HCT116 (cell line): ENCODE results near the gene VDAC2.

Source experiments
- CEBPB ChIP-seq: IDR thresholded peaks from 2 replicates; pipeline ENCODE4 v1.6.1; 2012; ENCODE audit warnings: low read depth
- ELF1 ChIP-seq: IDR thresholded peaks from 2 replicates; pipeline ENCODE4 v1.6.1; 2012; ENCODE audit warnings: low read depth, borderline replicate concordance
- EZH2phosphoT487 ChIP-seq: fragments of 200-600 bp; IDR thresholded peaks from 2 replicates; pipeline ENCODE4 v1.6.1; 2018; ENCODE audit warnings: antibody characterized with exemption, borderline replicate concordance
- POLR2A ChIP-seq: IDR thresholded peaks from 2 replicates; pipeline ENCODE4 v1.7.0; 2011; ENCODE audit warnings: borderline replicate concordance; ENCODE audit not compliant: insufficient read depth, insufficient read length; ENCODE audit errors: extremely low read depth
- RAD21 ChIP-seq: IDR thresholded peaks from 2 replicates; pipeline ENCODE4 v1.6.1; 2012; ENCODE audit warnings: low read depth, mild to moderate bottlenecking
- SP1 ChIP-seq: IDR thresholded peaks from 2 replicates; pipeline ENCODE4 v1.6.1; 2012; ENCODE audit warnings: low read depth
- YY1 ChIP-seq: IDR thresholded peaks from 2 replicates; pipeline ENCODE4 v1.6.1; 2011; ENCODE audit warnings: low read length, low read depth, moderate library complexity, mild to moderate bottlenecking; ENCODE audit not compliant: insufficient replicate concordance; ENCODE audit errors: extremely low read depth
- ZNF274 ChIP-seq: fragments of 200-500 bp; sonication (Bioruptor generic); IDR thresholded peaks from 2 replicates; pipeline ENCODE4 v1.6.1; 2014; ENCODE audit warnings: mild to moderate bottlenecking, low read depth, low read length, inconsistent platforms
- TF ChIP-seq, protein P1 (sequence below), 3 experiments: fragments of 200-600 bp in 1 of 3; sonication (generic) in 1 of 3; IDR thresholded peaks in 2 of 3; conservative IDR thresholded peaks in 1 of 3; 2 replicates each; pipeline ENCODE4 v1.5.1; 2012 to 2017; ENCODE audit warnings: low read depth in 2 of 3, low read length in 2 of 3, antibody characterized with exemption in 1 of 3, borderline replicate concordance in 1 of 3, control low read depth in 1 of 3, mild to moderate bottlenecking in 1 of 3, mixed read lengths in 1 of 3, mixed run types in 1 of 3, moderate library complexity in 1 of 3; ENCODE audit not compliant: insufficient read depth in 1 of 3
- TF ChIP-seq, protein P2 (sequence below): IDR thresholded peaks from 2 replicates; pipeline ENCODE4 v1.6.1; 2012; ENCODE audit warnings: low read depth
- TF ChIP-seq, protein P3 (sequence below): IDR thresholded peaks from 2 replicates; pipeline ENCODE4 v1.6.1; 2012

DNA sequence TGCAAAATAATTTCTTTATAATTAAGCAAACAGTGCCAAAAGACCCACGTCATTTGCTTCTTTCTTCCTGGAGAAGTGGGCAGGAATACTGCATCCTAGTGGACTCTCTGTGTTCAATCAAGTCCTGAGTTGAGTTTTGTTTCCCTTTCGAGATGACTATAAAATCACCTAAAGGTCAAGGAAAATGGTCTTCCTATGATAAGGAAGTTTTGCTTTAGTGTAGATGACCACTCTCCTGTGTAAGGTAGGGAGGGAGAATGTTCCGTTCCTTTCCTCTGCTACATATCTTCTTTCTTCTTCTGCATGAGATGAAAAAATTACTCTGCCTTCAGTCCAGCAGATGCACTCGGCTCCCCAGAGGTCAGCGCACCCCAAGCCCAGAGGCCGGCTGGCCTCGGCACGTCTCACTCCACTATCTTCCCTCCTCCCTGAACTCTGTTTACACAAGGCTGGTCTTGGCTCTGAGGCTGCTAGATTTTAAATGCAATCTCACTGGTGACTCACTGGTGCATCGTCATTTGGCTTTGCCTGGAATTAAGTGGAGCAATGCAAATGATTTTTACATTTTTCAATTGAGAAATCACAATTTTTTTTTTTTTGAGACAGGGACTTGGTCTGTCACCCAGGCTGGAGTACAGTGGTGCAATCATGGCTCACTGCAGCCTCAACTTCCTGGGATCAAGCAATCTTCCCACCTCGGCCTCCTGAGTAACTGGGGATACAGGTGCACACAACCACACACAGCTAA lies 18.6 kb upstream of the VDAC2 start:
- TF ChIP-seq, protein P1, sequence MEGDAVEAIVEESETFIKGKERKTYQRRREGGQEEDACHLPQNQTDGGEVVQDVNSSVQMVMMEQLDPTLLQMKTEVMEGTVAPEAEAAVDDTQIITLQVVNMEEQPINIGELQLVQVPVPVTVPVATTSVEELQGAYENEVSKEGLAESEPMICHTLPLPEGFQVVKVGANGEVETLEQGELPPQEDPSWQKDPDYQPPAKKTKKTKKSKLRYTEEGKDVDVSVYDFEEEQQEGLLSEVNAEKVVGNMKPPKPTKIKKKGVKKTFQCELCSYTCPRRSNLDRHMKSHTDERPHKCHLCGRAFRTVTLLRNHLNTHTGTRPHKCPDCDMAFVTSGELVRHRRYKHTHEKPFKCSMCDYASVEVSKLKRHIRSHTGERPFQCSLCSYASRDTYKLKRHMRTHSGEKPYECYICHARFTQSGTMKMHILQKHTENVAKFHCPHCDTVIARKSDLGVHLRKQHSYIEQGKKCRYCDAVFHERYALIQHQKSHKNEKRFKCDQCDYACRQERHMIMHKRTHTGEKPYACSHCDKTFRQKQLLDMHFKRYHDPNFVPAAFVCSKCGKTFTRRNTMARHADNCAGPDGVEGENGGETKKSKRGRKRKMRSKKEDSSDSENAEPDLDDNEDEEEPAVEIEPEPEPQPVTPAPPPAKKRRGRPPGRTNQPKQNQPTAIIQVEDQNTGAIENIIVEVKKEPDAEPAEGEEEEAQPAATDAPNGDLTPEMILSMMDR (IDR thresholded peaks at IDR 0.05 in 2 of 3, conservative IDR thresholded peaks at IDR 0.05 in 1 of 3; ENCODE audit: borderline replicate concordance in 1 of 3, insufficient read depth in 1 of 3, low read depth in 2 of 3, low read length in 2 of 3), result no peak
- TF ChIP-seq EZH2phosphoT487 (no peak), POLR2A (no peak), ZNF274 (no peak), CEBPB (no peak), RAD21 (no peak), SP1 (no peak), ELF1 (no peak), YY1 (no peak)
- TF ChIP-seq, protein P2, sequence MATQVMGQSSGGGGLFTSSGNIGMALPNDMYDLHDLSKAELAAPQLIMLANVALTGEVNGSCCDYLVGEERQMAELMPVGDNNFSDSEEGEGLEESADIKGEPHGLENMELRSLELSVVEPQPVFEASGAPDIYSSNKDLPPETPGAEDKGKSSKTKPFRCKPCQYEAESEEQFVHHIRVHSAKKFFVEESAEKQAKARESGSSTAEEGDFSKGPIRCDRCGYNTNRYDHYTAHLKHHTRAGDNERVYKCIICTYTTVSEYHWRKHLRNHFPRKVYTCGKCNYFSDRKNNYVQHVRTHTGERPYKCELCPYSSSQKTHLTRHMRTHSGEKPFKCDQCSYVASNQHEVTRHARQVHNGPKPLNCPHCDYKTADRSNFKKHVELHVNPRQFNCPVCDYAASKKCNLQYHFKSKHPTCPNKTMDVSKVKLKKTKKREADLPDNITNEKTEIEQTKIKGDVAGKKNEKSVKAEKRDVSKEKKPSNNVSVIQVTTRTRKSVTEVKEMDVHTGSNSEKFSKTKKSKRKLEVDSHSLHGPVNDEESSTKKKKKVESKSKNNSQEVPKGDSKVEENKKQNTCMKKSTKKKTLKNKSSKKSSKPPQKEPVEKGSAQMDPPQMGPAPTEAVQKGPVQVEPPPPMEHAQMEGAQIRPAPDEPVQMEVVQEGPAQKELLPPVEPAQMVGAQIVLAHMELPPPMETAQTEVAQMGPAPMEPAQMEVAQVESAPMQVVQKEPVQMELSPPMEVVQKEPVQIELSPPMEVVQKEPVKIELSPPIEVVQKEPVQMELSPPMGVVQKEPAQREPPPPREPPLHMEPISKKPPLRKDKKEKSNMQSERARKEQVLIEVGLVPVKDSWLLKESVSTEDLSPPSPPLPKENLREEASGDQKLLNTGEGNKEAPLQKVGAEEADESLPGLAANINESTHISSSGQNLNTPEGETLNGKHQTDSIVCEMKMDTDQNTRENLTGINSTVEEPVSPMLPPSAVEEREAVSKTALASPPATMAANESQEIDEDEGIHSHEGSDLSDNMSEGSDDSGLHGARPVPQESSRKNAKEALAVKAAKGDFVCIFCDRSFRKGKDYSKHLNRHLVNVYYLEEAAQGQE, result no peak
- TF ChIP-seq, protein P3, sequence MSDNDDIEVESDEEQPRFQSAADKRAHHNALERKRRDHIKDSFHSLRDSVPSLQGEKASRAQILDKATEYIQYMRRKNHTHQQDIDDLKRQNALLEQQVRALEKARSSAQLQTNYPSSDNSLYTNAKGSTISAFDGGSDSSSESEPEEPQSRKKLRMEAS, result no peak
